ENCODE measurements around the gene MMD.

- no peak for TF ChIP-seq CTCF (IDR thresholded peaks at IDR 0.05)
- TF ChIP-seq TCF7L2 (IDR thresholded peaks at IDR 0.05; ENCODE audit: low read depth, low read length), result no peak
Observed at GRCh38 chr17:55398689-55399088, 22.9 kb downstream of the MMD start.
